ENCODE measurements around the gene UBE2C.
"Not testable (repeated sequence)": the region's sequence is repeated elsewhere in the genome, so short reads cannot be mapped to it uniquely, and the experiment has no call there.

UBE2C gene

DNA sequence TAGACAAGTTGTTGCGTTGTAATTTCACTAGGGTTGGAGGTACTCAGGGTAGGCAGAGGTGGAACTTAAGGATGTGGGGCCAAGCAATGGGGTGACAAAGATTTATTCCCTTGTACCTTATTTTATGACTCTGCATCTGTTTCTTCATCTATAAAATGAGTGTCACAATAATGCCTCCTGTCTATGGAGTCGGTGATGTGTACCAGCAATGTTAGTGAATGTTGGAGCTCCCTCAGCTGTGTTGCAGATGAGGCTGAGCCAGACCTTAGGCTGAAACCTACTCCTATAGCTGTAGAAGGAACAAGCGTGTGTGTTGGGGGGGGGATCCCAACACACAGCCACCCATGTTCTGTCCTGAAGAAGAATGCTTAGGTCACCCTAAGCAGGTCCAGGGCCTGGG is 4.5 kb downstream of the UBE2C start:
- Mint-ChIP-seq H3K4me1 (peaks cover 10% of the 10 kb centered on the region), H3K27ac (no peak overlapping the region), H3K27me3 (no peaks in the 10 kb centered on the region), H3K36me3 (no peaks in the 10 kb centered on the region), H3K4me3 (no peak overlapping the region), H3K9me3 (no peaks in the 10 kb centered on the region)
- DNase-seq (ENCODE audit: low spot score in 2 of 2) (no peak), ATAC-seq (ENCODE audit: low read depth) (no peak)

DNA sequence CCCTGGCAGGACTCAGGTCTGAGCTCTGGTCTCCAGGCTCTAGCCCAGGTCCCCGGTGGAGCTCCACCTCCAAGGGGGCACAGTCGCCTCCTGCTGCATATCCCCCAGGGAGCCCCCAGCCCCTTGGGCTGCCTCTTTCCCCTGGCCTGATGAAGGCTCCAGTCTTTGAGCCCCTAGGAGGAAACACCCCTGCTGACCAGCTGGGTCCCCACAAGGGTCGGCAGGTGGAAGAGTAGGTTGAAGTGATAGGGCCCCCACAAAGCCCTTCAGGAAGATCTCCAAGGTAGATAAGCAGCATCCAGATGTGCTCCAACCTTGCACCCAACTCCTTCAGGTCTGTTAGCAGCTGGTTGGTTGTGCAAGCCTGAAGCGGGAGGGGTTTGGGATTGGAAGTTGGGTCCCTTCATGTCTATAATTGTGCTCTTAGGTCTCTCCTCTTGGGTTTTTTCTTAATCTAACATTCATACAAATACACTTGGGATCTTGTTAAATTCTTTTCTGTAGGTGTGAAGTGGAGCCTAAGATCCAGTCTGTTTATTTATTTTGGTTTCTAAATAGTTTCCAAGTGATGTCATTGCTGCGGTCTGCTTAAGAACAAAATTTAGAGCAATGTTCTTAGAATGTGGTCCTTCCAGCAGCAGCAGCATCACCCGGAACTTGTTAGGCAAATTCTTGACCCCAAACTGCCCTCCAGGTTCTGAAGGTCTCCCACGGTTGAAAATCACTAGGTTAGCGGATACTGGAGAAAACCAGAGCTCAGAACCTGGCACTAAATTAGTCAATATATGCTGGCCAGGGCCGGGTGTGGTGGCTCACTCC is 5.1 kb downstream of the UBE2C start:
- no peaks in the 10 kb centered on the region for H3K36me3 Mint-ChIP-seq
- no peak for DNase-seq (ENCODE audit: low spot score in 2 of 2)
- peaks cover 9% of the 10 kb centered on the region for H3K4me1 Mint-ChIP-seq
- H3K9me3 Mint-ChIP-seq, result no peaks in the 10 kb centered on the region
- no peaks in the 10 kb centered on the region for H3K27me3 Mint-ChIP-seq
- no peak overlapping the region for H3K4me3 Mint-ChIP-seq
- H3K27ac Mint-ChIP-seq, result no peak overlapping the region
- no peak for ATAC-seq (ENCODE audit: low read depth)

- no peaks in the 10 kb centered on the region for H3K9me3 Mint-ChIP-seq
- ATAC-seq (ENCODE audit: low read depth) (no peak), DNase-seq (ENCODE audit: low spot score in 2 of 2) (no peak)
- H3K36me3 Mint-ChIP-seq, result no peaks in the 10 kb centered on the region
- H3K27me3 Mint-ChIP-seq, result no peaks in the 10 kb centered on the region
- H3K4me3 Mint-ChIP-seq, result no peak overlapping the region
- peaks cover 7% of the 10 kb centered on the region for H3K4me1 Mint-ChIP-seq
- no peak overlapping the region for H3K27ac Mint-ChIP-seq
Observed at GRCh38 chr20:45818239-45818638, 5.8 kb downstream of the UBE2C start.

GRCh38 chr20:45819466-45819865 is 7.0 kb downstream of the UBE2C start:
- peaks cover 3% of the 10 kb centered on the region for H3K27me3 Mint-ChIP-seq
- no peak overlapping the region for H3K27ac Mint-ChIP-seq
- H3K4me3 Mint-ChIP-seq, result no peak overlapping the region
- no peaks in the 10 kb centered on the region for H3K36me3 Mint-ChIP-seq
- no peaks in the 10 kb centered on the region for H3K9me3 Mint-ChIP-seq
- no peak for ATAC-seq (ENCODE audit: low read depth)
- peaks cover 17% of the 10 kb centered on the region for H3K4me1 Mint-ChIP-seq
- DNase-seq (ENCODE audit: low spot score in 2 of 2), result no peak

DNA sequence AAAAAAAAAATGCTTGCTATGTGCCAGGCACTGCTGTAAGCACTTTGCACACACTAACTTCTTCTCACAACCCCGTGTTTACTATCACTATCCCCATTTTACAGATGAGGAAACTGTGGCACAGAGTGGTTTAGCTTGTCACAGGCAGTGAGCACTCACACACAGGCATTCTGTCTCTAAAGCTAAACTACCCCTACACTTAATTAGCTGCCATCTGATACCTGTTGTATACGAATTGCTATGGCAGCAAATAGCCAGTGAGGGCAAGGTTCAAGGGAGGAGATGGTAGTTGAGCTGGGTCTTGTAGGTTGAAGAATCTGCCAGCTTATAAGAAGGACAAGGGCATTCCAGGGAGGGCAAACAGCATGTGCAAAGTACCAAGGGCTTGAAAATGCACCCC is 9.5 kb downstream of the UBE2C start:
- Mint-ChIP-seq H3K27me3 (peaks cover 3% of the 10 kb centered on the region), H3K4me3 (no peak overlapping the region), H3K9me3 (no peaks in the 10 kb centered on the region), H3K4me1 (peaks cover 20% of the 10 kb centered on the region), H3K27ac (no peak overlapping the region), H3K36me3 (no peaks in the 10 kb centered on the region)
- ATAC-seq (ENCODE audit: low read depth) (no peak), DNase-seq (ENCODE audit: low spot score in 2 of 2) (no peak)

DNA sequence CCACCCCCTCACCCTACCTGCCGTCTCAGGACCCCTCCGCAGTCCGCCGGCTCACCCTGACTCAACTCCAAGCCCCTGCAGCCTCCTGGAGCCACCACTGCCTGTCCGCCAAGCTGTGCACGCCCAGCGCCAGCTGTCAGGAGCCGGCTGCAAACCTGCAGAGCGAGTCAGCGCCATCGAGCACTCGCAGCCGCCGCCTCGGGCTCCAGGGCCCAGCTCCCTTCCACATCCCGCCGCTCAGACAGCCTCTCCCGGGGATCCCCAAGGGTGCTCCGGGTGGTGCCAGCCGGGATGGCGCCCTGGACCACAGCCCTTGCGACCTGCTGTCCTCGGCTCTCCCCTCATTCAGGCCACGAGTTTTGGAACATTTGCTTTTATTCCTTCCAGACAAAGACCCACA is 10.4 kb downstream of the UBE2C start:
- peak overlapping the region; percentile 49 for H3K4me3 Mint-ChIP-seq
- H3K36me3 Mint-ChIP-seq, result no peaks in the 10 kb centered on the region
- no peak overlapping the region for H3K27ac Mint-ChIP-seq
- H3K4me1 Mint-ChIP-seq, result peaks cover 20% of the 10 kb centered on the region
- ATAC-seq (ENCODE audit: low read depth), result no peak
- DNase-seq (ENCODE audit: low spot score in 2 of 2), result no peak
- no peaks in the 10 kb centered on the region for H3K9me3 Mint-ChIP-seq
- peaks cover 3% of the 10 kb centered on the region for H3K27me3 Mint-ChIP-seq

GRCh38 chr20:45823949-45824835 is 11.7 kb downstream of the UBE2C start:
- Mint-ChIP-seq H3K4me1 (peaks cover 20% of the 10 kb centered on the region), H3K27me3 (peaks cover 3% of the 10 kb centered on the region), H3K36me3 (no peaks in the 10 kb centered on the region), H3K4me3 (peak overlapping the region; percentile 87), H3K9me3 (no peaks in the 10 kb centered on the region), H3K27ac (peak overlapping the region; percentile 78)
- DNase-seq (ENCODE audit: low spot score in 2 of 2), result peak; percentile 38 to 44
- ATAC-seq (ENCODE audit: low read depth), result peak; percentile 83

GRCh38 chr20:45826381-45827019 is 14.1 kb downstream of the UBE2C start:
- no peak for ATAC-seq (ENCODE audit: low read depth)
- H3K4me1 Mint-ChIP-seq, result peaks cover 18% of the 10 kb centered on the region
- peaks cover 3% of the 10 kb centered on the region for H3K27me3 Mint-ChIP-seq
- no peaks in the 10 kb centered on the region for H3K9me3 Mint-ChIP-seq
- H3K36me3 Mint-ChIP-seq, result no peaks in the 10 kb centered on the region
- no peak for DNase-seq (ENCODE audit: low spot score in 2 of 2)
- no peak overlapping the region for H3K4me3 Mint-ChIP-seq
- no peak overlapping the region for H3K27ac Mint-ChIP-seq

DNA sequence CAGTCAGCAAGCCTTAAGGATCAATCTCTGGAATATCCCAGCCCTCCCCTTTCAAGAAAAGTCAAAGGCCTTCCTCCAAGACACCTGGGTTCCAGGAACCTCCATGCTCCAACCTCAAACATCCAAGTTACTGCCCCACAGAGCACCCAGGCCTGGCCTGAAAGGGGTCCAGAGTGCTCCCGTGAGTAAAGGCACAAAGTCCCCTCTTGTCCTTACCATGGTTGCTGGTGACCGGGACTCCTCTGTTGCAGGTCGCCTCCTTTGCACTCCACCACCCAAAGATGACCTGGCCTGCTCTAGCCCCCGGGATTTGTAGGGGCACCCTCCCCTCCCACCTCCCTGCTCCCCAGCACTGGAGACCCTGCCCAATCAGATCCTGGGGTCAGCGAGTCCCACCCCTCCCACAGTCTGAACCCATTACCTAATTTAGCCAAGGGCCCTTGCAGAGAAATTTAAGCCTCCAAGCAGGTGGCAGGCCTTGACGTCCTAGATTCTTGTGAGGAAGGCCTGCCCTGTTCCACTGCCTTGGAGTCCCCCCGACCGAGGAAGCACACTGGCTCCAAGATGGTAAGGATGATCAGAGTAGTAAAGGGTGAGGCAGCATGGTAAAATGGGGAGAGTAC is 14.7 kb downstream of the UBE2C start, which contains the start of gene TNNC2:
Gene TNNC2, minus strand, starts transcription at position 283 of the 623 bp plus-strand sequence. Its CDS starts 64 bp downstream, at position 219.
- DNase-seq (ENCODE audit: low spot score in 2 of 2) (no peak), ATAC-seq (ENCODE audit: low read depth) (no peak)
- Mint-ChIP-seq H3K4me3 (no peak within 1 kb of the TSS), H3K4me1 (peaks cover 18% of the 10 kb centered on the region), H3K36me3 (no peaks in the 10 kb centered on the region), H3K27me3 (peaks cover 3% of the 10 kb centered on the region), H3K27ac (no peak within 1 kb of the TSS), H3K9me3 (no peaks in the 10 kb centered on the region)

DNA sequence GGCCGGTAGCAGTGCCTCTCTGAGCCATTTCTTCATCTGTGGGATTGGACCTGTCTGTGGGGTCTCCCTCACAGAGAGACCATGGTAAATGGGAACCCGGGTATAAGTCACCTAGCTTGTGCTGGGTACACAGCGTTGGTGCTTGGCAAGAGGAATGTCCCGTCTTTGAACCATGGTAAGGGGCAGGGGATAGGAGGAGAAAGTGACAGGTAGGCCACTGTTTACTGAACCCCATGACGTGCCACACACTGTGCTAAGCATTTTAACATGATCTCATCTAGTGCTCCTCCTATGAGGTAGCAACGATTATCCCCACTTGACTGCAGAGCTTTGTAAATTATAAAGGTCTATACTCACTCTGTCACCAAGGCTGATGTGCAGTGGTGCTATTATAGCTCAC is 15.3 kb downstream of the UBE2C start:
- Mint-ChIP-seq H3K4me3 (no peak overlapping the region), H3K27me3 (peaks cover 3% of the 10 kb centered on the region), H3K36me3 (no peaks in the 10 kb centered on the region), H3K27ac (no peak overlapping the region), H3K9me3 (no peaks in the 10 kb centered on the region), H3K4me1 (peaks cover 16% of the 10 kb centered on the region)
- DNase-seq (ENCODE audit: low spot score in 2 of 2), result no peak
- no peak for ATAC-seq (ENCODE audit: low read depth)

- no peak for DNase-seq (ENCODE audit: low spot score in 2 of 2)
- no peak overlapping the region for H3K4me3 Mint-ChIP-seq
- H3K27me3 Mint-ChIP-seq, result peaks cover 3% of the 10 kb centered on the region
- no peaks in the 10 kb centered on the region for H3K9me3 Mint-ChIP-seq
- no peak overlapping the region for H3K27ac Mint-ChIP-seq
- H3K4me1 Mint-ChIP-seq, result peaks cover 19% of the 10 kb centered on the region
- no peaks in the 10 kb centered on the region for H3K36me3 Mint-ChIP-seq
- ATAC-seq (ENCODE audit: low read depth), result no peak
Observed at GRCh38 chr20:45828589-45828988, 16.1 kb downstream of the UBE2C start.

- H3K36me3 Mint-ChIP-seq; H3K27ac Mint-ChIP-seq; H3K27me3 Mint-ChIP-seq; H3K4me1 Mint-ChIP-seq; H3K9me3 Mint-ChIP-seq; H3K4me3 Mint-ChIP-seq; DNase-seq (ENCODE audit: low spot score in 2 of 2); ATAC-seq (ENCODE audit: low read depth): not testable (repeated sequence)
Observed at GRCh38 chr20:45829673-45830106, 17.2 kb downstream of the UBE2C start.

- Mint-ChIP-seq H3K27ac (no peak overlapping the region), H3K4me3 (peak overlapping the region; percentile 92), H3K4me1 (peaks cover 7% of the 10 kb centered on the region), H3K36me3 (no peaks in the 10 kb centered on the region), H3K27me3 (no peaks in the 10 kb centered on the region), H3K9me3 (no peaks in the 10 kb centered on the region)
- ATAC-seq (ENCODE audit: low read depth) (no peak), DNase-seq (ENCODE audit: low spot score in 2 of 2) (no peak)
Observed at GRCh38 chr20:45832619-45833018, 20.2 kb downstream of the UBE2C start.

Data from memory B cell (primary cell).